SK-N-SH (cell line): Measurements from ENCODE around the gene FAM43B. TPM values are rescaled to one million over a fixed set of nuclear protein-coding genes. Genes with fewer than 3 reads are reported as not detected.

Source experiments
- CTCF ChIA-PET: fragments of 300-600, 350-600 bp; formaldehyde crosslinking; extraction: SDS; loops from one replicate; lab custom pipeline; 2021; lab: Yijun Ruan, JAX
- POLR2A ChIA-PET: fragments of 350-600 bp; sonication (Branson Sonifier 250); formaldehyde crosslinking; extraction: SDS; loops from one replicate; lab custom pipeline; 2020; ENCODE audit warnings: antibody characterized with exemption, inconsistent platforms; lab: Yijun Ruan, JAX
- DNase-seq: peaks from one replicate; pipeline ENCODE4 v3.0.0; 2012
- H2AFZ ChIP-seq: fragments of 200-600 bp; sonication (generic); 2 replicates; pipeline ENCODE4 v1.8.1; 2016; ENCODE audit warnings: antibody characterized with exemption, mild to moderate bottlenecking, low read depth
- H3F3A ChIP-seq: fragments of 200-600 bp; sonication (generic); replicated peaks from 2 replicates; pipeline ENCODE3; 2016; ENCODE audit warnings: antibody characterized with exemption, mild to moderate bottlenecking; ENCODE audit not compliant: insufficient read depth
- H3K27ac ChIP-seq, 2 experiments: fragments of 200-500 bp in 1 of 2; fragments of 200-600 bp in 1 of 2; sonication (Bioruptor generic) in 1 of 2; sonication (generic), shearing (Covaris generic) in 1 of 2; 2 replicates each; pipeline versions ENCODE4 v1.5.1 to v1.6.1; 2014 to 2016; ENCODE audit warnings: low read depth in 2 of 2, inconsistent platforms in 1 of 2, low read length in 1 of 2, mild to moderate bottlenecking in 1 of 2, mixed read lengths in 1 of 2
- H3K27me3 ChIP-seq: fragments of 200-600 bp; sonication (generic), shearing (Covaris generic); 2 replicates; pipeline ENCODE4 v1.6.1; 2016; ENCODE audit warnings: mixed run types; ENCODE audit not compliant: insufficient read depth
- H3K36me3 ChIP-seq, 2 experiments: fragments of 200-500 bp in 1 of 2; fragments of 200-600 bp in 1 of 2; sonication (Bioruptor generic) in 1 of 2; sonication (generic) in 1 of 2; replicated peaks in 1 of 2; 2 replicates each; pipeline versions ENCODE3 to v1.5.1; 2014 to 2016; ENCODE audit warnings: low read length in 1 of 2, mild to moderate bottlenecking in 1 of 2; ENCODE audit not compliant: insufficient read depth in 2 of 2, control insufficient read depth in 1 of 2
- H3K4me1 ChIP-seq, 2 experiments: fragments of 200-500 bp in 1 of 2; fragments of 200-600 bp in 1 of 2; sonication (Bioruptor generic) in 1 of 2; sonication (generic), shearing (Covaris generic) in 1 of 2; 2 replicates each; pipeline versions ENCODE4 v1.5.1 to v1.6.1; 2014 to 2016; ENCODE audit warnings: low read depth in 1 of 2, low read length in 1 of 2, mixed run types in 1 of 2; ENCODE audit not compliant: insufficient read depth in 2 of 2, control insufficient read depth in 1 of 2
- H3K4me2 ChIP-seq: fragments of 200-600 bp; sonication (generic), shearing (Covaris generic); 2 replicates; pipeline ENCODE4 v1.6.1; 2017; ENCODE audit warnings: mixed run types
- H3K4me3 ChIP-seq, 2 experiments: fragments of 200-500 bp in 1 of 2; fragments of 200-600 bp in 1 of 2; sonication (Bioruptor generic) in 1 of 2; sonication (generic), shearing (Covaris generic) in 1 of 2; 2 replicates each; pipeline versions ENCODE4 v1.5.1 to v1.8.1; 2014 to 2016; ENCODE audit warnings: low read depth in 2 of 2, inconsistent platforms in 1 of 2, low read length in 1 of 2, mild to moderate bottlenecking in 1 of 2, mixed read lengths in 1 of 2, moderate library complexity in 1 of 2
- H3K79me2 ChIP-seq: fragments of 200-600 bp; sonication (generic); 2 replicates; pipeline ENCODE4 v1.8.1; 2017; ENCODE audit warnings: mild to moderate bottlenecking; ENCODE audit not compliant: insufficient read depth
- H3K9ac ChIP-seq: fragments of 200-600 bp; sonication (generic); 2 replicates; pipeline ENCODE4 v1.6.1; 2017; ENCODE audit warnings: mixed run types
- H3K9me2 ChIP-seq: fragments of 200-600 bp; sonication (generic); 2 replicates; pipeline ENCODE4 v1.6.1; 2017; ENCODE audit warnings: mixed run types
- H3K9me3 ChIP-seq: fragments of 200-600 bp; sonication (generic); 2 replicates; pipeline ENCODE4 v1.6.1; 2017; ENCODE audit warnings: mixed run types, mild to moderate bottlenecking, moderate library complexity
- H4K20me1 ChIP-seq: fragments of 200-600 bp; sonication (generic); 2 replicates; pipeline ENCODE4 v1.6.1; 2017; ENCODE audit warnings: mild to moderate bottlenecking, mixed run types; ENCODE audit not compliant: insufficient read depth
- EZH2phosphoT487 ChIP-seq: fragments of 200-600 bp; sonication (generic); IDR thresholded peaks from 2 replicates; pipeline ENCODE4 v1.6.1; 2017; ENCODE audit warnings: low read depth, mixed run types, mild to moderate bottlenecking, antibody characterized with exemption, moderate library complexity, borderline replicate concordance
- FOXJ3 ChIP-seq: sonication (generic); formaldehyde crosslinking; IDR thresholded peaks from 2 replicates; pipeline ENCODE4 v1.5.1; 2020; ENCODE audit warnings: mild to moderate bottlenecking, missing genetic modification reagents
- FOXM1 ChIP-seq: IDR thresholded peaks from 2 replicates; pipeline ENCODE4 v1.4.0; 2012; ENCODE audit warnings: low read depth, mild to moderate bottlenecking
- GABPA ChIP-seq: IDR thresholded peaks from 2 replicates; pipeline ENCODE4 v1.4.0; 2012; ENCODE audit warnings: low read depth, mild to moderate bottlenecking
- GATA2 ChIP-seq: sonication (generic); formaldehyde crosslinking; IDR thresholded peaks from 2 replicates; pipeline ENCODE4 v1.5.0; 2020; ENCODE audit warnings: mild to moderate bottlenecking, missing genetic modification reagents
- IRF3 ChIP-seq: fragments of 150-350 bp; IDR thresholded peaks from 2 replicates; pipeline ENCODE4 v1.6.1; 2016; ENCODE audit warnings: mild to moderate bottlenecking, low read depth, low read length
- NFIC ChIP-seq: IDR thresholded peaks from 2 replicates; pipeline ENCODE4 v1.4.0; 2012; ENCODE audit warnings: borderline replicate concordance
- RCOR1 ChIP-seq: fragments of 150-350 bp; IDR thresholded peaks from 2 replicates; pipeline ENCODE4 v1.6.1; 2017; ENCODE audit warnings: antibody characterized with exemption, low read length
- REST ChIP-seq: IDR thresholded peaks from 2 replicates; pipeline ENCODE4 v1.6.1; 2012; ENCODE audit warnings: mild to moderate bottlenecking, low read depth, low read length, moderate library complexity
- RFX5 ChIP-seq: IDR thresholded peaks from 2 replicates; pipeline ENCODE4 v1.6.1; 2012; ENCODE audit warnings: mild to moderate bottlenecking, improper control_type of control experiment, low read length
- SIN3A ChIP-seq: IDR thresholded peaks from 2 replicates; pipeline ENCODE4 v1.6.1; 2012; ENCODE audit warnings: low read depth, mild to moderate bottlenecking, low read length, moderate library complexity, borderline replicate concordance
- TAF1 ChIP-seq: IDR thresholded peaks from 2 replicates; pipeline ENCODE4 v1.6.1; 2012; ENCODE audit warnings: low read depth, mild to moderate bottlenecking, low read length, moderate library complexity, borderline replicate concordance
- USF1 ChIP-seq: IDR thresholded peaks from 2 replicates; pipeline ENCODE4 v1.4.0; 2012; ENCODE audit warnings: low read depth, borderline replicate concordance
- YY1 ChIP-seq: IDR thresholded peaks from 2 replicates; pipeline ENCODE4 v1.4.0; 2012; ENCODE audit warnings: low read depth, mild to moderate bottlenecking
- WGBS: methylation state at CpG from one replicate; pipeline ENCODE4 v1.1.6; 2017; ENCODE audit warnings: low lambda C conversion rate; 5-methylcytosine and 5-hydroxymethylcytosine counted together
- polyA plus RNA-seq, 3 experiments: library from polyadenylated mRNA; depleted of rRNA; stranded (reverse); fragments of >200 nt; gene quantifications; 2 replicates each; pipeline ENCODE4 v1.2.3, GENCODE V29; 2012

Gene FAM43B
- polyA plus RNA-seq, 1 of the 3 experiments (the other 2 are of a cell fraction), result not detected

GRCh38 chr1:20546637-20547036 is 5.7 kb upstream of the FAM43B start (continued):
- TF ChIP-seq NFIC, result no peak
- no peak for TF ChIP-seq TAF1
- no peak for TF ChIP-seq GABPA
- TF ChIP-seq RFX5, result no peak
- TF ChIP-seq RCOR1, result no peak
- TF ChIP-seq EZH2phosphoT487, result no peak

GRCh38 chr1:20551161-20551560 is 1.2 kb upstream of the FAM43B start:
- Histone ChIP-seq H3K9ac (no peak overlapping the region), H3K9me2 (no peaks in the 10 kb centered on the region), H3K4me2 (no peak overlapping the region), H3K27ac (no peak overlapping the region), H3K4me1 (peaks cover 0 to 17% of the 10 kb centered on the region in 2 experiments; a peak in 1 of 4 replicates), H4K20me1 (no peaks in the 10 kb centered on the region), H2AFZ (no peak overlapping the region), H3K36me3 (no peaks in the 10 kb centered on the region)
- no peak for DNase-seq
- POLR2A ChIA-PET, result no interaction called here
- WGBS, result 76% methylated on average over 3 of the region's 3 CpGs
- TF ChIP-seq REST (no peak), IRF3 (no peak), RFX5 (no peak), FOXM1 (no peak), GATA2 (CRISPR knock-in tag) (no peak), YY1 (no peak), SIN3A (no peak), USF1 (no peak), FOXJ3 (CRISPR knock-in tag) (no peak)
- TF ChIP-seq, all 33 proteins: peak for 0
- Histone ChIP-seq H3K27me3 (peaks cover 65% of the 10 kb centered on the region), H3K9me3 (no peaks in the 10 kb centered on the region), H3K4me3 (no peak overlapping the region), H3F3A (no peaks in the 10 kb centered on the region), H3K79me2 (no peaks in the 10 kb centered on the region)
- CTCF ChIA-PET, result interaction anchor here (1.3 to 2.2 kb wide), 4 partner anchors 12 to 90 kb away, joined by 4 to 18 read pairs (median 7); partner anchors contain the start of gene PINK1
